HG02588 (cell line): ENCODE measurements around the gene SLC23A1.
A peak's percentile ranks its signal among the peaks of the same experiment; 100 is the strongest.
"Not testable (repeated sequence)": the region's sequence is repeated elsewhere in the genome, so short reads cannot be mapped to it uniquely, and the experiment has no call there.

Experiments used
- ATAC-seq: cut with Tn5 transposase; IDR thresholded peaks from one replicate; pipeline ENCODE4 v1.9.1; 2021; ENCODE audit warnings: mild to moderate bottlenecking, moderate library complexity; ENCODE audit not compliant: unreplicated experiment

The SLC23A1 gene

GRCh38 chr5:139390639-139391569 is 7.8 kb upstream of the SLC23A1 start:
- ATAC-seq = no peak

- ATAC-seq = peak; percentile 34
Measured at GRCh38 chr5:139389701-139390638, 6.9 kb upstream of the SLC23A1 start, which contains the start of gene MZB1. Gene MZB1, minus strand, starts transcription at chr5:139389913. Its CDS starts 57 bp downstream, at chr5:139389856.

DNA sequence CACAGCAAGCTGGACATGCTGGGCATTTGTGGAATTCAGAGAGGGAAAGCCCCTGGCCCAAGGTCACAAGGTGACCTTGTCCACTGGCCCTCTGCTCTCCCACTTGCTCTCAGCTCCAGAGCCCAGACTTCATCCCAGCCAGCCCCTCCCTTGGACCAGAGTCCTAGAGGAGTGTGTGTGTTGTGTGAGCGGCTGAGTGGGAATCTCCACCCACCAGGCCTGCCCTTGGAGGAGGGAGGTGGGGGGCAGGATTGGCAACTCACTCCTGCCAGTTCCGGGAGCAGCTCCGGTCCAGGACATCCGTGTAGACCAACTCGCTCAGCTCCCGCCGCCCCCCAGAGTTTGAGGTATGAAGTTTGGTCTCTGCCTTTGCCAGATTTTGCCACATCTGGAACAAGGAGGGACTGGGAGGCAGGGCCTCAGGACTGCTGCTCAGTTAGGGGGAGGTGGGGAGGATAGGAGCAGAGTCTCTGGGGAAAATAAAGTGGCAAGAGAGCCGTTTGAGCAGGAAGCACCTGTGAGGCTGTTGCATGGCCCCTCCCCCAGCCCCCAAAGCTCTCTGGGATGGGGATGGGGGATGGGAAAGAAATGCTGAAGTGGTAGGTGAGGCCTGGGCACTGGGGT is 5.2 kb upstream of the SLC23A1 start:
- no peak for ATAC-seq

DNA sequence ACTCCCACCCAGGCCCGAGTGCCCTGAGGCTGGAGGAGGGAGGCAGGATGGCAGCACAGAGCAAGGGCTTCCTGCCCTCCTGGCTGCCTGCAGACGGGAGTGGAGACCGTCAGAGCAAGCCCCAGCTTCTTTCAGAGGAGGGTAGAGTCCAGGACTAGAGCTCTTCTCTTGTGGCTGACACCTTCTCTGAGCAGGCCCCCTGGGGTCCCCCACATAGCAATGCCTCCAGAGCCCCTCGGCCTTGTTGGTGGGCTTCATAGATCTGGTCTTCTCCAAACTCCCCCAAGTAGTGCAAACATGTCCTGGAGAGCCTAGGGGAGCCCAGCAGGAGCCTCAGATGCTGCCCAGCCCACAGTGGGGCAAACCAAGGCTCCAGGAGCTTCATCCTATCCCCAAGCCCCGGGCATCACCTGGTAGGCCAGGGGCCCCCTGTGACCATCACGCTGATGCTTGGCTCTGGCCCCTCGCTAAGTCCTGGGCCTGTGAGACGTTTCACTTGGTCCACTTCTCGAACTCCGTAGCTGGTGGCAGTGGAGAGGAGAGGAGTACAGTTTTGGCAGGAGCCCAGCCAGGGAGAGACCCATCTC is 4.6 kb upstream of the SLC23A1 start:
- no peak for ATAC-seq

GRCh38 chr5:139386956-139387355 is 3.9 kb upstream of the SLC23A1 start:
- not testable (repeated sequence) for ATAC-seq

GRCh38 chr5:139386050-139386438 is 2.9 kb upstream of the SLC23A1 start:
- no peak for ATAC-seq

DNA sequence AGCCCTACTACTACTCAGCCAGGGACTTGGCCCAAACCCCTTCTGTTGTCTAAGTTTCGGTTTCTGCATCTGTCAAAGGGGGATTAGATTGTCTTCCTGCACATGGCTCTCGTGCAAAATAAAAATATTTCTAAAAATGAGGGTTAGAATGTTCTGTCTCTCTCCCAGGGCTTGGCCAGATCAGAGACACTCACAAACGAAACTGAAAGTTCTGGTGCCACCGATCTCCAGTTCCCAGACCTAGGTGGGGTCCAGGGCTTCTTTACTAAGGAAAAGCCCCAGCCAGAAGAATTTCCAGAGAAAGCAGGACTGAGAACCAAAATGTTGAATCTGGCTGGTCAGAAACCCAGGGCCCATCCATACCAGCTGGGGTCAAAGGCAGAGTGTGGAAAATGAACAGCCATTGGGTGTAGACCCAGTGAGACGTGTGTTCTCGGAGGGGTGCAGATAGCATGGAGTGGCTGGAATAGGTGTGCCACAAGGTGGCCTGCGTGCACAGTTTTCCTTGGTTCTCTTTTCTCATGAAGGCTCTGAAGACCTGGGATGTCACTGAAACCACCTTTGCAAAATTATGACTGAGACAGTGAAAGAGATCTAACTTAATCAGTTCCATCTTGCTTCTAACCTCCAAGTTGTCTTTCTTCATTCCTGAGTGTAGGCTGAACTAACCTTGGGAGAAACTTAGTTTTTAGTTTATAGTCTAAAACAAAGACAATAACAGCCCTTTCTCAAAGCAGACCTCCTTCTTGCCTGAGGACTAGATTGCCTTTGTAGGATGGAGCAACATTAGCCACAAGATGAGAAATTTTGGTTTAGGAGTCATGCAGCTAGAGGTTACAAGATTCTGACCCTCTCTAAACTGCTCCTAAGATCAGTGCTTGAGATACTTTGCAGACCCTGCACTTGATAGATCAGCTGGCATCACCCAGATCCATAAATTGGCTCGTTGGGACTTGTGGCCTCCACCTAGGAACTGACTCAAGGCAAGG is 2.3 kb upstream of the SLC23A1 start:
- no peak for ATAC-seq

- no peak for ATAC-seq
Measured at GRCh38 chr5:139384591-139385051, 1.5 kb upstream of the SLC23A1 start.

DNA sequence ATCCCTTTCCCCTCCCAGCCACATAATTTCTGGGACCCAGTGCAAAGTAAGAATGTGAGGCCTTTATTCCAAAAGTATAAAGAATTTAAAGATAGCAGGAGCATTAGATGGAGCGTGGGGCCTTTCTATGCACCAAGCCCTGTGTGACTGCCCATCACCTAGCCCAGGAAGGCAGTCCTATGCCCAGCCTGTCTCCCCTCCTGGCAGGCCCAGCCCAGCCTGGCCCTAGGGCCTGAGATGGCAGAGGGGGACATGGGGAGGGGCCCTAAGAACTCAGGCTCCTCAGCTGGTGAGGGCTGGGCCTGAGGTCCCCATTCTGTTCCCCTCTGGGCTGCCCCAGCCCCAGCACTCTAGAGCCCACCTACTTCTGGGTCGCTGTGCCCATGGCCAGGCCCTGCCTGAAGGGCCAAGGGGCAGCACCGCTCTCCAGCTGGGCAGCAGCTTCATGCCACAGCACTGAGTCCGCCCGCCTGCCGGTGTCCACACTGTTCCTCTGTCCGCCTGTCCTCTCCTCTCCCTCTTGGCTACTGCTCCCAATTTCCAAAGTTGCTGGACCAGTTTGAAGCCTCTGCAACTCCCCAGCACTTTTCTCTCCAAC is 995 bp upstream of the SLC23A1 start:
- ATAC-seq = no peak

DNA sequence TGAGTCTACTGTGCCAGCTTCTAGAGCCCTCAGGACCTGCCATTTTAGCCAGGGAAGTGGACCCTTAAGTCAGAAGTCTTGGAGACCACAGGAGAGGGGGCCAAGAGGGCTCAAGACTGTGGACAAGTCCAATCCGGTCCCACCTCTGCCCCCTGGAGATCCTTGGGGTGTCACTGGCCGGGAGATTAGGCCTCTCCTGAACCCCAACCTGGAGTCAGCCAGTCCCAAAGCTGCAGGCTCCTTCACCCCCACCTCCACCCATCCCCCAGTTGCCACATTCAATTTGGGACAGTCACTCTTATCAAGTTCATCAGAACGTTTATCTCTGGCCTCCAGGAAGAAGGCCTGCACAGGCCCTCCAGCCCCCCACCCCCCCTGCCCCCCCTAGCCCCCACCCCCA is 290 bp downstream of the SLC23A1 start:
- no peak for ATAC-seq

- ATAC-seq = no peak
Measured at GRCh38 chr5:139381837-139382761, 998 bp downstream of the SLC23A1 start.

DNA sequence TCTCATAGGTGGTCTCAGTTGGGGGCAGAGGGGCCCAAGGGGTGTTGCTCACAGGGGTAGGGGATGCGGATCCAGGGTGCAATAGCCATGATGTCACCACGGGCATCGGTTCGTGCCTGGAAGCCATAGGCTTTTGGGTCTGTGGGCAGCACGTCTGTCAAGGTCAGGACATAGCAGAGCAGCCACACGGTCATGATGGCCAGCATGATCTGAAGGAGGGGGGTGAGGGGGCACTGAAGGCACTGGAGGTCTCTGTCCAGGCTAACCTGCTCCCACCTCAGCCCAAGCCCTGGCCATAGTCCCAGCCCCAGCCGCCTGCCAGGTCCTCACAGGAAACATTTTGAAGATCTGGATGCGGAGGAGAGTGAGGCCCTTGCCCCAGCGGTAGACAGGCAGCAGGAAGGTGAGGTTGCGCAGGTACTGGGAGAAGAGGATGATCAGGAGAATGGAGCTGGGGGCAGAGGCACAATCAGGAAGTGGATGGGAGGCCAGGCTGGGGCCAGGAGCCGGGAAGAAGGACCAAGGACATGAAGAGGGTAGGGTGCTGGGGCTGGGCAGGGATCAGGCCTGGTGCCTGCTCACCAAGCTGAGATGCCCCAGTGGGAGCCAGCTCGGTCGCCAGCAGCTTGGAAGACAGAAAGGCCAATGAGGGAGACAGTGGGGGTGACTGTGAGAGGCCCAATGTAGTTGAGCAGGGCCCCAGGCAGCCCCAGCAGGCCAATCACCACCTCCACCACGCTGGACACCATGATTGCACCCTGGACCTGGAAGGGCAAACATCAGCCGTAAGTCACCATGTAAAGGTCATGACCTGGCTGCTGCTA is 3.3 kb downstream of the SLC23A1 start:
- no peak for ATAC-seq

DNA sequence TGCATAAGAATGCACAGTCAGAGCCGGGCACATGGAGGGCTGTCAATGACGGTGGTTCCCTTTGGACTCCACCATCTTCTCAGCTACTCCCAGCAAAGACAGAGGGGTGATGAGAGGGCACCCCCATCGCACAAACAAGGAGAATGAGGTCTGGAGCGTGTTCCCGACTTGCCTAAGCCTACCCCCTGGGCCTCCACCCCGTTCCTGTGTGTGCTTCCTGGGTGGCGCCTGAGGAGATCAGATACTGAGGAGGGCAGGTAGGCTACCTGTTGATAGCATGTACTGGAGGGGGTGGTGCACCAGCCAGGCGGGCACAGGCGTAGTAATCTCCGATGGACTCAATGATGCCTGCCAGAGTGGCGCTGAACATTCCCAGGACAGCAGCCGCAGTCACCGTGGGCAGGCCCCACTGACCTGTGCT is 4.1 kb downstream of the SLC23A1 start:
- ATAC-seq = no peak

DNA sequence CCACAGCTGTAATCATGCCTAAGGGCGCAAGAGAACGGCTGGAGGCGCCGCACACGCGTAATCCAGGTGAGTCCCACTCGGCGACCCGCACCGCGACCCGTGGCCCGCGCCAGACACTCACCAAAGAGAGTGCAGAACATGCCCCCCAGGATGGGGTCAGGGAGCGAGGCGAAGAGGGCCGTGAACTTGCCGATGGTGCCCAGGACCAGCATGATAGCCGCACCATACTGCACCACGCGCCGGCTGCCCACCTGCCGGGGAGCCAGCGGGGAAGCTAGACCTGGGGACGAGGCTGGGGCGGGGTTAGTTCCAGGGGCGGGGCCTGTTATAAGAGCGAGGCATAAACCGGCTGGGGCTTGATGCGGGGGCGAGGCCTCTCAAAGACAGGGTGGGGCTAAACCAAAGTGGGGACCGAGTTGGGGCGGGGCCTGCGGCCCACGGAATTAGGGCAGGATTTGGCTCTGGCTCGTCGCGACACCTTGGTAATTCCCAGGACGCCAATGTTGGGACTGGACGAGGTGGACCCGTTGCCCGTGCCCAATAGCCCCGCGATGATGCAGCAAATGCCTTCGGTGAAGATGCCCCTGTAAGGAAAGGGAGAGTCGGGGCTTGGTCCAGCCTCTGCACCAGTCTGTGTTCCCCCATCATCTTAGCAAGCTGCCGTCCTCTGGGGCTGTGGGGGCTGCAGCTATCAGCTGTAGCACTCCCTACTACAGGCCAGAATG is 4.8 kb downstream of the SLC23A1 start:
- ATAC-seq = no peak

DNA sequence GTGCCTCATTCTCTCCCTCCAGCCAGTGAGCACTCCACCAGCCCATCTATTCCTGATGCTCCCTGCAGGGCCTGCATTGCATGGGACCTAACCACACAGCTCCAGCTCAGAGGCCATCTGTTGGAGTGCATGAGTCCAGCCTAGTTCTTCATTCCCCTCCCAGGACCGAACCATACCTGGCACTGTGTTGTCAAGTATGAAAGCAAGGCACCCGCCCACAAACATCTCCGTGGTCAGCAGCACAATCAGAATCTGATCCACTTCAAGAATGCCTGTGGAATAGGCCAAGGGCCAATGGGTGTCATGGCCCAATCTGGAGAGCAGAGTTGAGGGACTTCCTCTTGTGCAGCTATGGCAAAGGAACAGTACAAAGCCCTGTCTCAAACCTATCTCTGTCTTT is 5.9 kb downstream of the SLC23A1 start:
- no peak for ATAC-seq

DNA sequence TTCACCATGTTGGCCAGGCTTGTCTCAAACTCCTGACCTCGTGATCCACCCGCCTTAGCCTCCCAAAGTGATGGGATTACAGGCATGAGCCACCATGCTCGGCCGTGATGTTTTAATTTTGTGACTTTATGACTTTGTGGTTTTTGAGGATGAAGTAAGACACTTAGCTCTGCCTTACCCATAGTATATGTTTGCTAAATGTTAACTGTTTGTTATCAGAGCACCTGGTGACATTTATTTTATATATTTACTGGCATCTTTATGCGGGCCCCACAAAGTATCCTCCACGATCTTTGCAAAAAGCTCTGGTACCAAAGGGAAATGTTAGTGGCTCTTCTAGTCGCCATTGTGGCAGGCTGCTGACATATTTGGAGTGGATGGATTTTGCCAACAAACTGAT is 6.7 kb downstream of the SLC23A1 start:
- no peak for ATAC-seq
